ENCODE data around the gene GRIN2A.

- TF ChIP-seq POLR2A (IDR thresholded peaks at IDR 0.05) (no peak), CTCF (IDR thresholded peaks at IDR 0.05) (no peak)
Observed at GRCh38 chr16:9859701-9860327, 322.4 kb downstream of the GRIN2A start.
